Right cardiac atrium (tissue), 5 donors: Measurements from ENCODE around the gene APAF1. TPM values are rescaled to one million over a fixed set of nuclear protein-coding genes. Genes with fewer than 3 reads are reported as not detected.
"Not testable (repeated sequence)": the region's sequence is repeated elsewhere in the genome, so short reads cannot be mapped to it uniquely, and the experiment has no call there.

Experiments
- ATAC-seq, 2 donors: fragments of 200-7000 bp; cut with Tn5 transposase; one replicate each; pipeline versions ENCODE4 v1.8.0 to v1.9.1; 2020; ENCODE audit warnings: moderate library complexity in 2 of 2, mild to moderate bottlenecking in 1 of 2
- DNase-seq, 3 donors: peaks; one replicate each; pipeline ENCODE4 v3.0.0-alpha.2; 2020
- H3K27ac ChIP-seq: one replicate; pipeline ENCODE4 v1.5.1; 2013; ENCODE audit warnings: mild to moderate bottlenecking, low read length, control low read depth, moderate library complexity
- H3K27me3 ChIP-seq: one replicate; pipeline ENCODE4 v1.6.1; 2013; ENCODE audit not compliant: control insufficient read depth, insufficient read depth
- H3K4me1 ChIP-seq: one replicate; pipeline ENCODE4 v1.6.1; 2013; ENCODE audit warnings: low read length; ENCODE audit not compliant: control insufficient read depth, insufficient read depth
- H3K4me3 ChIP-seq: one replicate; pipeline ENCODE4 v1.5.1; 2013; ENCODE audit warnings: low read length, control low read depth
- H3K9me3 ChIP-seq: one replicate; pipeline ENCODE4 v1.6.1; 2013; ENCODE audit warnings: low read length; ENCODE audit not compliant: control insufficient read depth
- WGBS: extraction: QIAGEN DNeasy Blood & Tissue Kit; methylation state at CpG from one replicate; pipeline ENCODE4 v1.1.7; 2013; 5-methylcytosine and 5-hydroxymethylcytosine counted together
- intact Hi-C, 4 donors: fragments of 100-400 bp; cut with DNase I; formaldehyde crosslinking; loops; one replicate each; pipeline versions ENCODE4 v1.11.0 to v1.14.0; 2022 to 2023
- polyA plus RNA-seq: library from polyadenylated mRNA; stranded (reverse); fragments of 200-250 nt; gene quantifications from one replicate; pipeline ENCODE4 v1.2.3, GENCODE V29; 2013
- total RNA-seq, 4 donors: library from RNA; stranded (reverse); fragmentation: NEBNext Ultra II Directional; extraction: Animal tissue kit (Norgen Biotek cat#: 25700); gene quantifications; one replicate each; pipeline ENCODE4 v1.2.1, GENCODE V29; 2021
- donor health status: healthy with polysubstance abuse.
- donor health status: DM: no; HTN: yes; CAD: no.
- donor health status: DM: no; HTN: no; CAD: no.
- donor health status: DM: no; HTN: yes; CAD: no; lungs with severe emphysema.
- donor health status: DM: yes; HTN: yes; CAD: no.

APAF1 gene
- total and polyA plus RNA-seq, 5 donors = 2.9 to 7.1 (median 4.3) TPM

- Histone ChIP-seq H3K9me3 (no peaks in the 10 kb centered on the region), H3K4me1 (peaks cover 1% of the 10 kb centered on the region), H3K4me3 (no peak overlapping the region), H3K27me3 (no peaks in the 10 kb centered on the region), H3K27ac (no peak overlapping the region)
- ATAC-seq = no peak
- WGBS = 70% methylated on average over 3 of the region's 3 CpGs
- intact Hi-C loops = no loop called here
- no peak for DNase-seq
Observed at GRCh38 chr12:98639491-98639890, 5.6 kb upstream of the APAF1 start.

DNA sequence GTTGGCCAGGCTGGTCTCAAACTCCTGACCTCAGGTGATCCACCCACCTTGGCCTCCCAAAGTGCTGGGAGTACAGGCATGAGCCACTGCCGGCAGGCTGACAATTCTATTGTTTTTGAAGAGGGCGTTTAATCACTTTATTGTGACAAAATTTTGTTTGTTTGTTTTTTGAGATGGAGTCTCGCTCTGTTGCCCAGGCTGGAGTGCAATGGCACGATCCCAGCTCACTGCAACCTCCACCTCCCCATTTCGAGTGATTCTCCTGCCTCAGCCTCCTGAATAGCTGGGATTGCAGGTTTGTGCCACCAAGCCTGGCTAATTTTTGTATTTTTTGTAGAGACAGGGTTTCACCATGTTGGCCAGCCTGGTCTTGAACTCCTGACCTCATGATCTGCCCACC lies 2.3 kb upstream of the APAF1 start:
- not testable (repeated sequence) for H3K4me1 ChIP-seq, DNase-seq, H3K9me3 ChIP-seq, ATAC-seq, H3K4me3 ChIP-seq, H3K27me3 ChIP-seq, H3K27ac ChIP-seq
- WGBS = 96% methylated on average over 5 of the region's 5 CpGs
- intact Hi-C loops = loop anchor here in 2 of 4 donors (10.0 kb wide), 1 partner anchor 48 kb away; the partner anchor contains the start of gene SLC25A3 (in 2 of the 2)

- H3K4me3 ChIP-seq = peak overlapping the region; percentile 93
- no peaks in the 10 kb centered on the region for H3K9me3 ChIP-seq
- intact Hi-C loops = loop anchor here in 2 of 4 donors (10.0 kb wide), 1 partner anchor 50 kb away; the partner anchor contains the start of gene SLC25A3 (in 2 of the 2)
- peak overlapping the region; percentile 31 for H3K27ac ChIP-seq
- WGBS = under 1% methylated on average over 20 of the region's 20 CpGs
- ATAC-seq (peak; percentile 27 to 64), DNase-seq (peak in 2 of 3 donors; percentile 53 to 78)
- H3K4me1 ChIP-seq = no peaks in the 10 kb centered on the region
- no peaks in the 10 kb centered on the region for H3K27me3 ChIP-seq
Observed at GRCh38 chr12:98644433-98644711, 718 bp upstream of the APAF1 start.

- ATAC-seq = peak; percentile 14 to 30
- peak overlapping the region; percentile 53 for H3K27ac ChIP-seq
- H3K4me3 ChIP-seq = peak overlapping the region; percentile 93
- DNase-seq = peak in 1 of 3 donors; percentile 42
- H3K9me3 ChIP-seq = no peaks in the 10 kb centered on the region
- no peaks in the 10 kb centered on the region for H3K27me3 ChIP-seq
- intact Hi-C loops = loop anchor here in 2 of 4 donors (10.0 kb wide), 1 partner anchor 51 kb away; the partner anchor contains the start of gene SLC25A3 (in 2 of the 2)
- WGBS = under 1% methylated on average over 24 of the region's 24 CpGs
- H3K4me1 ChIP-seq = no peaks in the 10 kb centered on the region
Observed at GRCh38 chr12:98645572-98646067, 530 bp downstream of the APAF1 start.

DNA sequence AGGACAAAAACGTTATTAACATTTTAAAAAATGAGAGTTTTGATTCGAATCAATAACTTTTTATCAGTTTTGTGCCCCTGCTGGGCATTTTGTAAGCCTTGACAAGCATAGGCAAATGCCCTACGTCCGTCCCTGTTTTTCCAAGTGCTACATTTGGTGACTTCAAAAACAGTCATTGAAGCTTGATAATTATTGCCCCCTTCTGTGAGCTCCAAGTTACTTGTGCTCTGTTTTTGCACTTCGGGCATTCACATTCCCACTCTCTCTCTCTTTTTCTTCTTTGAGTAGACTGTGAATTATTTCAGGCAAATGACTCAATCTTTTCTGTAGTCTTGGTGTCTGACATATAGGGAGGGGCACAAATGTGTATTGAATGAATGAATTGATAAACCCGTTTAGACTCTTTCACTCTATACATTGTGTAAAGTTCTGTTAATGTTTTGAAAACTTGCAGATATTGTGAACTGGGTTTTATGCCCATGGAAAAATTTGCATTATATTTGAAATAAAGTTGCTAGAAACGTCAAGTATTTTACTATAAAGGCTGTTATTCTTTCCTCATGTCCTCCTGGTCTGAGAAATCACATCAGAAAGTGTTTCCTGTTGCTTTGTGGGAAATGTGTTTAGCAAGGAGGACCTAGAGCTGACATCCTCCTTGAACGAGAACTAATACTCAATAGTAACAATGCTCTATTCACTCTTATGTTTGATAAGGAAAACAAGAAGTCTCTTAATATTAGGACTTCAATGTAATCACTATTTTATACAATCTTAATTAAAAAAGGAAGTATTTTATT lies 1.4 kb downstream of the APAF1 start:
- intact Hi-C loops = loop anchor here in 2 of 4 donors (10.0 kb wide), 1 partner anchor 52 kb away; the partner anchor contains the start of gene SLC25A3 (in 2 of the 2)
- DNase-seq (no peak), ATAC-seq (no peak)
- H3K27ac ChIP-seq = no peak overlapping the region
- WGBS = 8% methylated on average over 8 of the region's 8 CpGs
- peak overlapping the region; percentile 93 for H3K4me3 ChIP-seq
- H3K9me3 ChIP-seq = no peaks in the 10 kb centered on the region
- H3K4me1 ChIP-seq = no peaks in the 10 kb centered on the region
- H3K27me3 ChIP-seq = no peaks in the 10 kb centered on the region

- intact Hi-C loops = loop anchor here in 3 of 4 donors (5.0 to 10.0 kb wide), 2 partner anchors 84 to 87 kb away; no protein-coding TSS in a partner anchor
Observed at GRCh38 chr12:98651328-98651727, 6.2 kb downstream of the APAF1 start.

DNA sequence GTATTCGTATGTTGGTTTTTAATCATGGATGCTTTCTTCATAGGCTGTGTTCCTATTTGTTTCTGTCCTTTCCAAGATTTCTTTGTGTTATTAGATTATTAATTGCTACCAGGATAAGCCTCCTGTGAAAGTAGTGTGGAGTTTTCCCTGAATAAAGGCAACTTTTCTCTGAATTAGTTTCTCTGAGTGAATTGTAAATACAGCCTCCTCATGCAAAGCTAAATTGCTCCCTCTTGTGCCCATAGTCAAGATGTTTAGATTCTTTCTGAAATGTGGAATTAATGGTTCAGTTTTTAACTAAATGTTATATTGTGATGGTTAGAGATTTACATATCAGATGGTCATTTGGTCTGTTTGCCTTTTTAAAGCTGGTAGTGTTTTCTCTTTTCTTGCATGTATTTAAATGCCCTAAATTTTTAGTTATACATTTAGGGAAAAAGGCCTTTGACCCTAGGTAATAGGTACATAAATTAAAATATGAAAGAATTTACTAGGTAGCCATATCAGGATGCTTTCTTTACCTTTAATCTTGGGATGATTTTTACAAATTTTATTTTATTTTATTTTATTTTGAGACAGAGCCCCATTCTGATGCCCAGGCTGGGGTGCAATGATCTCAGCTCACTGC lies 8.9 kb downstream of the APAF1 start:
- WGBS = 84% methylated on average over 1 of the region's 1 CpG
- no peak for ATAC-seq
- H3K27ac ChIP-seq = no peak overlapping the region
- H3K9me3 ChIP-seq = no peaks in the 10 kb centered on the region
- intact Hi-C loops = loop anchor here in 3 of 4 donors (5.0 to 10.0 kb wide), 2 partner anchors 87 to 89 kb away; no protein-coding TSS in a partner anchor
- no peaks in the 10 kb centered on the region for H3K4me1 ChIP-seq
- H3K4me3 ChIP-seq = no peak overlapping the region
- DNase-seq = no peak
- H3K27me3 ChIP-seq = no peaks in the 10 kb centered on the region

More at GRCh38 chr12:98651328-98651727, 6.2 kb downstream of the APAF1 start:
- no peaks in the 10 kb centered on the region for H3K27me3 ChIP-seq
- no peak overlapping the region for H3K4me3 ChIP-seq
- no peak for DNase-seq
- H3K4me1 ChIP-seq = no peaks in the 10 kb centered on the region
- H3K27ac ChIP-seq = no peak overlapping the region
- H3K9me3 ChIP-seq = no peaks in the 10 kb centered on the region
- no peak for ATAC-seq

GRCh38 chr12:98656289-98657101 lies 11.4 kb downstream of the APAF1 start:
- intact Hi-C loops = loop anchor here in 1 of 4 donors (10.0 kb wide), 1 partner anchor 92 kb away; no protein-coding TSS in a partner anchor
- 64% methylated on average over 6 of the region's 6 CpGs for WGBS

DNA sequence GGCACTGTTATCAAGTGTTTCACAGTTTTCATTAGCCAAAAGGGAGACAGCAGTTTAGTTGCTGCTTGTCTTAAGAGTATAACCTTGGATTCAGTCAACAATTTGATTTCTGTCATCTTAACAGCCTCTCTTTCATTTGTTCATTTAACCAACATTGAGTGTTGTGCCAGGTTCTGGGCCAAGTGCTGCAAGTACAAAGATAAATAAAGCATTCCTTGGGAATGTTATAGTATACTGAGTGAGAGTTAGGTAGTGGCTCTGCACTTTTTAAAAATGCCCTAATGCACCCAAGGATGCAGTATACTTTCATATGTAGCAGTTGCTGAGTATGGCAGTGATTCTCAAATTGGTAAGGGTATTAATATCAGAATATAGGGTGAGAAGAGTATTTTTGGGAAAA lies 15.4 kb downstream of the APAF1 start:
- Histone ChIP-seq H3K4me1 (no peaks in the 10 kb centered on the region), H3K27me3 (no peaks in the 10 kb centered on the region), H3K27ac (no peak overlapping the region), H3K9me3 (no peaks in the 10 kb centered on the region), H3K4me3 (no peak overlapping the region)
- no peak for ATAC-seq
- intact Hi-C loops = no loop called here
- DNase-seq = no peak

More at GRCh38 chr12:98656289-98657101, 11.4 kb downstream of the APAF1 start:
- no peaks in the 10 kb centered on the region for H3K9me3 ChIP-seq
- H3K4me1 ChIP-seq = no peaks in the 10 kb centered on the region
- no peak overlapping the region for H3K4me3 ChIP-seq
- no peaks in the 10 kb centered on the region for H3K27me3 ChIP-seq
- no peak for DNase-seq
- H3K27ac ChIP-seq = no peak overlapping the region
- no peak for ATAC-seq

DNA sequence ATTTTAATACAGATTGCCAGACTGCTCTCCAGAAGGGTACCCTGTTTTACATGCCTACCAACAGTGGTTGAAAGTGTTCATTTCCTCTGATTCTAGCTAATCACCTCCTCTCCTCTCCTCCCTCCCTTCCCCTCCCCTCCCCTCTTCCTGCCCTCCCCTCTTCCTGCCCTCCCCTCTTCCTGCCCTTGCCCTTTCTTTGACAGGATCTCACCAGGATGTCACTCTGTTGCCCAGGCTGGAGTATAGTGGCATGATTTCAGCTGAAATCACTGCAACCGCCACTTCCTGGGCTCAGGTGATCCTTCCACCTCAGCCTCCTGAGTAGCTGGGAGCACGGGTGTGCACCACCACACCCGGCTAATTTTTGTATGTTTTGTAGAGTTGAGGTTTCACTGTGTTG lies 24.7 kb downstream of the APAF1 start:
- H3K27ac ChIP-seq = no peak overlapping the region
- H3K4me1 ChIP-seq = no peaks in the 10 kb centered on the region
- H3K27me3 ChIP-seq = no peaks in the 10 kb centered on the region
- H3K9me3 ChIP-seq = no peaks in the 10 kb centered on the region
- WGBS = 90% methylated on average over 3 of the region's 3 CpGs
- no peak overlapping the region for H3K4me3 ChIP-seq
- DNase-seq = no peak
- intact Hi-C loops = no loop called here
- ATAC-seq = no peak
